NCI-H524 treated with DMSO at 0.1 percent for 48 hours (cell line): ENCODE results near the gene BOD1L1.
"Not testable (repeated sequence)": the region's sequence is repeated elsewhere in the genome, so short reads cannot be mapped to it uniquely, and the experiment has no call there.

Experiments
- DNase-seq: peaks from one replicate; lab custom pipeline; 2025; lab: John Stamatoyannopoulos, UW

BOD1L1 gene

GRCh38 chr4:13618212-13618806 lies 9.2 kb downstream of the BOD1L1 start:
- DNase-seq, result no peak

GRCh38 chr4:13617801-13618200 lies 9.7 kb downstream of the BOD1L1 start:
- DNase-seq, result no peak

- no peak for DNase-seq
These were observed 10.9 kb downstream of the BOD1L1 start for GRCh38 chr4:13616597-13616996.

GRCh38 chr4:13615161-13615560 lies 12.4 kb downstream of the BOD1L1 start:
- no peak for DNase-seq

- DNase-seq, result no peak
These were observed 15.0 kb downstream of the BOD1L1 start for GRCh38 chr4:13612569-13612968.

GRCh38 chr4:13611283-13611842 lies 16.2 kb downstream of the BOD1L1 start:
- DNase-seq, result no peak

- no peak for DNase-seq
These were observed 22.2 kb downstream of the BOD1L1 start for GRCh38 chr4:13605330-13605729.

GRCh38 chr4:13601848-13602247 lies 25.7 kb downstream of the BOD1L1 start:
- DNase-seq, result no peak

GRCh38 chr4:13601048-13601447 lies 26.5 kb downstream of the BOD1L1 start:
- no peak for DNase-seq

- DNase-seq, result no peak
These were observed 28.4 kb downstream of the BOD1L1 start for GRCh38 chr4:13599159-13599558.

GRCh38 chr4:13597604-13598003 lies 29.9 kb downstream of the BOD1L1 start:
- DNase-seq, result no peak

GRCh38 chr4:13597141-13597540 lies 30.4 kb downstream of the BOD1L1 start:
- no peak for DNase-seq

GRCh38 chr4:13592220-13592619 lies 35.3 kb downstream of the BOD1L1 start:
- no peak for DNase-seq

GRCh38 chr4:13590766-13591165 lies 36.8 kb downstream of the BOD1L1 start:
- no peak for DNase-seq

- DNase-seq, result no peak
These were observed 38.6 kb downstream of the BOD1L1 start for GRCh38 chr4:13588954-13589353.

GRCh38 chr4:13584481-13584880 lies 43.0 kb downstream of the BOD1L1 start:
- DNase-seq, result no peak

GRCh38 chr4:13580036-13580435 lies 47.5 kb downstream of the BOD1L1 start:
- DNase-seq, result no peak

- no peak for DNase-seq
These were observed 49.9 kb downstream of the BOD1L1 start for GRCh38 chr4:13577660-13578059.

- DNase-seq, result no peak
These were observed 56.6 kb downstream of the BOD1L1 start for GRCh38 chr4:13570916-13571315.

GRCh38 chr4:13567125-13567524 lies 60.4 kb downstream of the BOD1L1 start:
- no peak for DNase-seq

GRCh38 chr4:13562876-13563275 lies 64.6 kb downstream of the BOD1L1 start:
- no peak for DNase-seq

- DNase-seq, result no peak
These were observed 65.9 kb downstream of the BOD1L1 start for GRCh38 chr4:13561673-13562072.

GRCh38 chr4:13560111-13560510 lies 67.4 kb downstream of the BOD1L1 start:
- not testable (repeated sequence) for DNase-seq

- DNase-seq, result no peak
These were observed 68.1 kb downstream of the BOD1L1 start for GRCh38 chr4:13559413-13559812.
